Erythroblast (primary cell): ENCODE results near the gene SECISBP2L.

Experiments used
- GATA1 ChIP-seq: IDR thresholded peaks from 2 replicates; pipeline ENCODE4 v1.6.1; 2011; ENCODE audit warnings: low read depth, mild to moderate bottlenecking, control low read depth, low read length, moderate library complexity
- POLR2A ChIP-seq: IDR thresholded peaks from 2 replicates; pipeline ENCODE4 v1.6.1; 2011; ENCODE audit warnings: mild to moderate bottlenecking, low read length

- no peak for TF ChIP-seq POLR2A
- no peak for TF ChIP-seq GATA1
Observed at GRCh38 chr15:49062900-49063299, 16.7 kb upstream of the SECISBP2L start.
